Suprapubic skin (tissue), 3 donors: ENCODE results near the gene HOXA4.

Source experiments
- CTCF ChIP-seq, 2 donors: fragments of 200-600 bp in 1 of 2; fragments of 450-650 bp in 1 of 2; sonication (generic) in 1 of 2; IDR thresholded peaks; one replicate each; pipeline ENCODE4 v1.5.1; 2016 to 2019; ENCODE audit warnings: antibody characterized with exemption in 2 of 2, mild to moderate bottlenecking in 1 of 2, moderate library complexity in 1 of 2
- POLR2A ChIP-seq, 2 donors: fragments of 450-650 bp; IDR thresholded peaks; one replicate each; pipeline ENCODE4 v1.6.1; 2017; ENCODE audit warnings: antibody characterized with exemption in 2 of 2, mild to moderate bottlenecking in 2 of 2, moderate library complexity in 2 of 2

GRCh38 chr7:27177795-27178320, 47.3 kb upstream of the HOXA4 start:
- TF ChIP-seq POLR2A (IDR thresholded peaks at IDR 0.05) (no peak), CTCF (IDR thresholded peaks at IDR 0.05) (no peak)
